MM.1S (cell line): Measurements from ENCODE around the gene LDLRAD4.

Experiments
- DNase-seq: peaks from one replicate; pipeline ENCODE4 v3.0.0-alpha.2; 2015
- H2AFZ ChIP-seq: fragments of 300-600 bp; sonication (generic); 2 replicates; pipeline ENCODE4 v1.6.0; 2016; ENCODE audit warnings: antibody characterized with exemption, low read length
- H3F3A ChIP-seq: fragments of 300-600 bp; sonication (generic); 2 replicates; pipeline ENCODE4 v1.6.1; 2016; ENCODE audit warnings: mild to moderate bottlenecking, antibody characterized with exemption, low read length, moderate library complexity, mixed read lengths; ENCODE audit not compliant: insufficient read depth
- H3K27ac ChIP-seq: fragments of 300-600 bp; sonication (generic); 2 replicates; pipeline ENCODE4 v1.5.1; 2016; ENCODE audit warnings: mild to moderate bottlenecking, low read length
- H3K27me3 ChIP-seq: fragments of 300-600 bp; sonication (generic); replicated peaks from 2 replicates; pipeline ENCODE4 v1.6.0; 2016; ENCODE audit warnings: low read length; ENCODE audit not compliant: insufficient read depth
- H3K36me3 ChIP-seq: fragments of 300-600 bp; sonication (generic); replicated peaks from 2 replicates; pipeline ENCODE4 v1.6.1; 2016; ENCODE audit warnings: mild to moderate bottlenecking, low read length, mixed read lengths; ENCODE audit not compliant: insufficient read depth
- H3K4me1 ChIP-seq: fragments of 300-600 bp; sonication (generic); 2 replicates; pipeline ENCODE4 v1.6.1; 2016; ENCODE audit warnings: low read length, mixed read lengths
- H3K4me2 ChIP-seq: fragments of 300-600 bp; sonication (generic); 2 replicates; pipeline ENCODE4 v1.6.0; 2016; ENCODE audit warnings: low read depth, low read length
- H3K4me3 ChIP-seq: fragments of 300-600 bp; sonication (generic); 2 replicates; pipeline ENCODE4 v1.5.1; 2016; ENCODE audit warnings: low read length, mixed read lengths
- H3K79me2 ChIP-seq: fragments of 300-600 bp; sonication (generic); 2 replicates; pipeline ENCODE4 v1.6.1; 2016; ENCODE audit warnings: mixed run types, low read length, mixed read lengths
- H3K9ac ChIP-seq: fragments of 300-600 bp; sonication (generic); 2 replicates; pipeline ENCODE4 v1.6.1; 2016; ENCODE audit warnings: low read length, mixed read lengths
- H3K9me2 ChIP-seq: fragments of 300-600 bp; sonication (generic); replicated peaks from 2 replicates; pipeline ENCODE4 v1.6.1; 2016; ENCODE audit warnings: mild to moderate bottlenecking, low read length, mixed read lengths; ENCODE audit not compliant: insufficient read depth
- H3K9me3 ChIP-seq: fragments of 300-600 bp; sonication (generic); replicated peaks from 2 replicates; pipeline ENCODE4 v1.6.1; 2016; ENCODE audit warnings: mild to moderate bottlenecking, low read length, mixed read lengths; ENCODE audit not compliant: insufficient read depth
- H4K20me1 ChIP-seq: fragments of 300-600 bp; sonication (generic); 2 replicates; pipeline ENCODE4 v1.6.1; 2016; ENCODE audit warnings: mild to moderate bottlenecking, low read length, moderate library complexity, mixed read lengths; ENCODE audit not compliant: insufficient read depth
- EZH2 ChIP-seq: fragments of 300-600 bp; sonication (generic); optimal IDR thresholded peaks from 2 replicates; pipeline ENCODE3; 2017; ENCODE audit warnings: low read depth, mild to moderate bottlenecking, antibody characterized with exemption, low read length, mixed read lengths
- EZH2phosphoT487 ChIP-seq: fragments of 300-600 bp; sonication (generic); IDR thresholded peaks from 2 replicates; pipeline ENCODE4 v1.6.1; 2018; ENCODE audit warnings: antibody characterized with exemption, low read length
- TF ChIP-seq, protein P1 (sequence below): fragments of 300-600 bp; sonication (generic); IDR thresholded peaks from 2 replicates; pipeline ENCODE4 v1.5.1; 2016; ENCODE audit warnings: antibody characterized with exemption, low read length, mixed read lengths

Gene LDLRAD4

DNA sequence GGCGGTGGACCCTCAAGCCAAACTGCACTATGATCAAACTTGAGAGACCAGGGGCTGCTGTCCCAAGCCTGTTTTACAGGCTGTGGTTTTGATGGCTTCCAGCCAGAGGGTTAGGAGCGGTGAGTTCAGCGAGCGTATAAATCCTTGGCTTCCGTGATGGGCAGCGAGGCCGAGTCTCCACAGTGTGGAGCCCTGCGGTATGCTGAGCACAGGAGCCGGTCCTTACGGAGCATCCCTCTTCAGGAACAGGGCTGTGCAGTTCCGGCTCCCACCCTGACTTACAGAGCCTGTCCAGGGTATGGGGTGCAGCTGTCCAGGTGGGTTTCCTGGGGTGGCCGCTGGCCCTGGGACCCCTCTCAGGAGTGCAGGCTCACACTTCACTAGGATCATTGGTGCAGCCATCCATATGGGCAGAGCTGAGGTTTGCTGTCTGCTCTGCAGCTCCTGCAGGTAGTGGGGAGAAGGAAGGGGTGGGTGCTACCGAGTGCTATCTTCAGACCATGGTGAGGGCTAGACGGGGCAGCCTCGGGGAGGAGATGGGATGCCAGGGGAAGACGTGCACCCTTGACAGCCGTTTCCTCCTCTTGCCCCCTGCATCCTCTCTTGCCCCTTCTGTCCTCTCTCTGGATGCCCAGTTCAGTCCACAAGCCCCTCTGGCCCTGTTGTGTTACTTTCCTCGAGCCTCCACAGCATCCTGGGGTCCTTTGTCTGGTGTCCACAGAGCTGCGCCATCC, 403.5 kb downstream of the LDLRAD4 start:
- H3K4me1 ChIP-seq = no peaks in the 10 kb centered on the region
- no peaks in the 10 kb centered on the region for H3F3A ChIP-seq
- no peaks in the 10 kb centered on the region for H3K27me3 ChIP-seq
- H3K9ac ChIP-seq = no peak overlapping the region
- H2AFZ ChIP-seq = no peak overlapping the region
- H3K79me2 ChIP-seq = no peaks in the 10 kb centered on the region
- no peak overlapping the region for H3K4me3 ChIP-seq
- no peak for DNase-seq
- H3K9me3 ChIP-seq = no peaks in the 10 kb centered on the region; the same call in 1 of the 2 replicates
- no peak overlapping the region for H3K4me2 ChIP-seq
- H3K27ac ChIP-seq = no peak overlapping the region
- no peaks in the 10 kb centered on the region for H3K36me3 ChIP-seq
- H4K20me1 ChIP-seq = no peaks in the 10 kb centered on the region
- TF ChIP-seq EZH2phosphoT487 (no peak), EZH2 (no peak)
- TF ChIP-seq, protein P1, sequence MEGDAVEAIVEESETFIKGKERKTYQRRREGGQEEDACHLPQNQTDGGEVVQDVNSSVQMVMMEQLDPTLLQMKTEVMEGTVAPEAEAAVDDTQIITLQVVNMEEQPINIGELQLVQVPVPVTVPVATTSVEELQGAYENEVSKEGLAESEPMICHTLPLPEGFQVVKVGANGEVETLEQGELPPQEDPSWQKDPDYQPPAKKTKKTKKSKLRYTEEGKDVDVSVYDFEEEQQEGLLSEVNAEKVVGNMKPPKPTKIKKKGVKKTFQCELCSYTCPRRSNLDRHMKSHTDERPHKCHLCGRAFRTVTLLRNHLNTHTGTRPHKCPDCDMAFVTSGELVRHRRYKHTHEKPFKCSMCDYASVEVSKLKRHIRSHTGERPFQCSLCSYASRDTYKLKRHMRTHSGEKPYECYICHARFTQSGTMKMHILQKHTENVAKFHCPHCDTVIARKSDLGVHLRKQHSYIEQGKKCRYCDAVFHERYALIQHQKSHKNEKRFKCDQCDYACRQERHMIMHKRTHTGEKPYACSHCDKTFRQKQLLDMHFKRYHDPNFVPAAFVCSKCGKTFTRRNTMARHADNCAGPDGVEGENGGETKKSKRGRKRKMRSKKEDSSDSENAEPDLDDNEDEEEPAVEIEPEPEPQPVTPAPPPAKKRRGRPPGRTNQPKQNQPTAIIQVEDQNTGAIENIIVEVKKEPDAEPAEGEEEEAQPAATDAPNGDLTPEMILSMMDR = no peak
- H3K9me2 ChIP-seq = no peaks in the 10 kb centered on the region

- Histone ChIP-seq H3K9ac (no peak overlapping the region), H3K79me2 (no peaks in the 10 kb centered on the region)
- TF ChIP-seq EZH2phosphoT487 (no peak), EZH2 (no peak)
- TF ChIP-seq, protein P1 = no peak
Observed at GRCh38 chr18:13622751-13623150, 404.2 kb downstream of the LDLRAD4 start.

GRCh38 chr18:13623348-13623747, 404.8 kb downstream of the LDLRAD4 start:
- no peak overlapping the region for H3K27ac ChIP-seq
- no peaks in the 10 kb centered on the region for H3F3A ChIP-seq
- TF ChIP-seq, protein P1 = no peak
- no peak for TF ChIP-seq EZH2
- TF ChIP-seq EZH2phosphoT487 = no peak
- H2AFZ ChIP-seq = no peak overlapping the region
- no peak overlapping the region for H3K4me2 ChIP-seq
- DNase-seq = no peak
- H3K4me1 ChIP-seq = no peaks in the 10 kb centered on the region
- no peak overlapping the region for H3K9ac ChIP-seq
- H3K4me3 ChIP-seq = no peak overlapping the region
- H3K79me2 ChIP-seq = no peaks in the 10 kb centered on the region
- H4K20me1 ChIP-seq = no peaks in the 10 kb centered on the region
- no peaks in the 10 kb centered on the region for H3K9me3 ChIP-seq
- H3K9me2 ChIP-seq = no peaks in the 10 kb centered on the region
- no peaks in the 10 kb centered on the region for H3K36me3 ChIP-seq
- no peaks in the 10 kb centered on the region for H3K27me3 ChIP-seq

More at GRCh38 chr18:13622751-13623150, 404.2 kb downstream of the LDLRAD4 start:
- Histone ChIP-seq H3K4me2 (no peak overlapping the region), H3K27me3 (no peaks in the 10 kb centered on the region), H3K9me3 (no peaks in the 10 kb centered on the region), H2AFZ (no peak overlapping the region), H3K4me3 (no peak overlapping the region), H3K9me2 (no peaks in the 10 kb centered on the region), H4K20me1 (no peaks in the 10 kb centered on the region), H3K27ac (no peak overlapping the region), H3K36me3 (no peaks in the 10 kb centered on the region), H3K4me1 (no peaks in the 10 kb centered on the region), H3F3A (no peaks in the 10 kb centered on the region)
- no peak for DNase-seq
